ENCODE results near the gene ASB11.
A peak's percentile ranks its signal among the peaks of the same experiment; 100 is the strongest.

The ASB11 gene

DNA sequence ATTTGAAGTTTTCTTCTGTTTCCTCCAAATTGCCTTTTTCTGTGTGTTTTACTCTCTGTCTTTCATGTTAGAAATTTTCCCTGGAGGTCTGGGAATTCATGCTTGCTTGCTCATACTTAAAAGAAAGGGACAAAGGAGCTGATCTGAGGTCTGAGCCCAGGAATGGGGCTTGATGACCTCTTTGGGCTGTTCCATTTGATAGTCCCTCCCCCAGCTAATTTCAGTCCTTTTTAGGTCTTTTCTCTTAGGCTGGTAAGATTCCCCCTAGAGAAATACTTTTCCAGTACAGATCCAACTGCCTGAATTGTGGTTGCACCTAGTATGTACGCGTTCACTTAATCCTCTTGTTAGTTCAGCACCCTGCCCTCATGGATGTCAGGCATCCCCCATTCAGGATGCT, 25.4 kb upstream of the ASB11 start:
- no peaks in the 10 kb centered on the region for H3K4me1 ChIP-seq (ENCODE audit: control insufficient read depth, insufficient read depth, low read length)
- H3K36me3 ChIP-seq (ENCODE audit: control insufficient read depth in 2 of 2, insufficient read depth in 1 of 2, low read length in 2 of 2), result no peaks in the 10 kb centered on the region
- ChIA-PET POLR2A (no interaction called here), CTCF (interaction anchor here (0.6 to 0.8 kb wide), 2 partner anchors 9 to 327 kb away, joined by 3 to 7 read pairs; no protein-coding TSS in a partner anchor)
- H3K27ac ChIP-seq (ENCODE audit: extremely low read depth, low read depth, low read length), result no peak overlapping the region
- no peaks in the 10 kb centered on the region for H3K9me3 ChIP-seq (ENCODE audit: control insufficient read depth, insufficient read depth, low read depth, low read length)
- no peak overlapping the region for H3K4me3 ChIP-seq (ENCODE audit: low read depth, low read length)
- TF ChIP-seq ZNF394 (tag by site-specific recombination; IDR thresholded peaks at IDR 0.05; ENCODE audit: borderline replicate concordance) (no peak), ZNF341 (tag by site-specific recombination; IDR thresholded peaks at IDR 0.05; ENCODE audit: low read depth) (peak; percentile 50)

GRCh38 chrX:15336023-15336413, 20.6 kb upstream of the ASB11 start:
- CTCF ChIA-PET, result interaction anchor here (0.6 to 1.2 kb wide), 2 partner anchors 26 to 230 kb away, joined by 3 to 4 read pairs; no protein-coding TSS in a partner anchor
- POLR2A ChIA-PET, result no interaction called here

DNA sequence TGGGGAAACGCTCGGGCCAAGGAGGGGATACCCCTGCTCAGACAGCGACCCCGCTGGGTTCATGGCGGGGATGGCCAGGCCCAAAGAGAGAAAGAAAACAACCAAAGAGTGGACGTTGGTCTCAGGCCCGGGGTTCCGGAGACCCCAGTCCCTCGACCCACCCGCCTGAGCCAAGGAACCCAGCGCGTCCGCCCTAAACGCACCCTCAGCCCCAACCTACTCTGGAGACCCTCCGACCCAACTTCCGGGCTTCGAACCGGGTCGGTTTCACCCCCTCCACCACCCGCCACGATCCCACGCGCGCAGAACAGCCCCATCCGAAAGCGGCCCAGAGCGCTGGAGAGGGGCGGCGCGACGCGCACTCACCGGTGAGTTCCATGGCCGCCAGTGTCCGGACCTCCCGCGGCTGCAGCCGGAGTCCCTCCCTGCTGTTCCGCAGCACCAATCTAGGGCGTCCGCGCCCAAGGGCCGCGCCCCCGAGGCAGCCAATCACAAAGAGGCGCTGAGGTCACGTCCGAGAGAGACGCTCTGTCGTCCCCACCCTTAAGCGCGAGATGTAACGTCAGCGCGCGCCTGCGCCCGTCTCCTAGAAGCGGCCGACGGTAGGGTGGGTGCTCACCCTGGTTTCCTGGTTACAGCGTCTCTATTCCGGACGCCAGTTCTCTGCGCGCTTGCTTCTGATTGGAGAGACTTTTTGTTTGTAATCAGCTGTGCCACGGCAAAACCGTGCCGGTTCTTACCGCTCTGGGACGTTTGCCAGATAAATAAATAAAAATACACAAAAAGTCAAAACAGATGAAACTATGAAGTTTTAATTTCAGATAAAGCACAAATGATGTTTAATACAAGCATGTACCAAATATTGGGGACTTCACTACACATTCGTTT, 19.9 kb upstream of the ASB11 start, which contains the start of gene PIGA:
PIGA (minus strand) TSS at position 389 of the 888 bp plus-strand sequence. CDS start 3,593 bp downstream, outside the sequence.
- Histone ChIP-seq H3K27ac (ENCODE audit: extremely low read depth, low read depth, low read length) (peak within 1 kb of the TSS; percentile 63; the same call in 1 of the 2 replicates), H3K4me1 (ENCODE audit: control insufficient read depth, insufficient read depth, low read length) (no peaks in the 10 kb centered on the region), H3K4me3 (ENCODE audit: low read depth, low read length) (peak within 1 kb of the TSS; percentile 64), H3K9me3 (ENCODE audit: control insufficient read depth, insufficient read depth, low read depth, low read length) (no peaks in the 10 kb centered on the region), H3K36me3 (ENCODE audit: control insufficient read depth in 2 of 2, insufficient read depth in 1 of 2, low read length in 2 of 2) (peaks cover 11 to 15% of the 10 kb centered on the region in 2 experiments; a peak in 2 of 3 replicates)
- ChIA-PET CTCF (interaction anchor here (0.6 kb wide), 1 partner anchor 231 kb away, joined by 3 read pairs; no protein-coding TSS in a partner anchor), POLR2A (interaction anchor here (0.6 kb wide), 1 partner anchor 384 kb away, joined by 4 read pairs; no protein-coding TSS in a partner anchor)
- no peak for TF ChIP-seq ZBTB6 (tag by site-specific recombination; IDR thresholded peaks at IDR 0.05)
- TF ChIP-seq ZNF362 (tag by site-specific recombination; IDR thresholded peaks at IDR 0.05), result no peak
- TF ChIP-seq ZBTB26 (tag by site-specific recombination; optimal IDR thresholded peaks at IDR 0.05), result peak; percentile 85
- no peak for TF ChIP-seq ZNF10 (tag by site-specific recombination; IDR thresholded peaks at IDR 0.05)
- no peak for TF ChIP-seq ZNF624 (tag by site-specific recombination; IDR thresholded peaks at IDR 0.05)
- TF ChIP-seq ZNF114 (tag by site-specific recombination; IDR thresholded peaks at IDR 0.05), result no peak
- no peak for TF ChIP-seq ZNF76 (tag by site-specific recombination; IDR thresholded peaks at IDR 0.05; ENCODE audit: borderline replicate concordance, low read depth)
- no peak for TF ChIP-seq ZNF239 (tag by site-specific recombination; IDR thresholded peaks at IDR 0.05)
- no peak for TF ChIP-seq ZNF155 (tag by site-specific recombination; IDR thresholded peaks at IDR 0.05)
- no peak for TF ChIP-seq ZSCAN4 (tag by site-specific recombination; IDR thresholded peaks at IDR 0.05)
- no peak for TF ChIP-seq ZNF621 (tag by site-specific recombination; IDR thresholded peaks at IDR 0.05)
- TF ChIP-seq ZNF248 (tag by site-specific recombination; IDR thresholded peaks at IDR 0.05), result no peak
- no peak for TF ChIP-seq ZFHX2 (tag by site-specific recombination; conservative IDR thresholded peaks at IDR 0.05)
- no peak for TF ChIP-seq ZNF302 (tag by site-specific recombination; IDR thresholded peaks at IDR 0.05; ENCODE audit: low read depth)

More at GRCh38 chrX:15336023-15336413, 20.6 kb upstream of the ASB11 start:
- Histone ChIP-seq H3K27ac (ENCODE audit: extremely low read depth, low read depth, low read length) (no peak overlapping the region), H3K36me3 (ENCODE audit: control insufficient read depth in 2 of 2, insufficient read depth in 1 of 2, low read length in 2 of 2) (peaks cover 5 to 14% of the 10 kb centered on the region in 2 experiments; a peak in 2 of 3 replicates), H3K4me1 (ENCODE audit: control insufficient read depth, insufficient read depth, low read length) (no peaks in the 10 kb centered on the region), H3K4me3 (ENCODE audit: low read depth, low read length) (peak overlapping the region; percentile 38), H3K9me3 (ENCODE audit: control insufficient read depth, insufficient read depth, low read depth, low read length) (no peaks in the 10 kb centered on the region)
- TF ChIP-seq ZNF175 (tag by site-specific recombination; IDR thresholded peaks at IDR 0.05) (no peak), ZBTB20 (tag by site-specific recombination; IDR thresholded peaks at IDR 0.05) (no peak), PRDM1 (tag by site-specific recombination; IDR thresholded peaks at IDR 0.05) (peak; percentile 81), SP3 (tag by site-specific recombination; IDR thresholded peaks at IDR 0.05) (no peak), ZBTB21 (tag by site-specific recombination; IDR thresholded peaks at IDR 0.05) (peak; percentile 60), ZBTB17 (tag by site-specific recombination; IDR thresholded peaks at IDR 0.05) (peak; percentile 77), ZNF629 (tag by site-specific recombination; IDR thresholded peaks at IDR 0.05) (peak; percentile 46), ZSCAN23 (tag by site-specific recombination; IDR thresholded peaks at IDR 0.05) (no peak)
- TF ChIP-seq, protein P1, sequence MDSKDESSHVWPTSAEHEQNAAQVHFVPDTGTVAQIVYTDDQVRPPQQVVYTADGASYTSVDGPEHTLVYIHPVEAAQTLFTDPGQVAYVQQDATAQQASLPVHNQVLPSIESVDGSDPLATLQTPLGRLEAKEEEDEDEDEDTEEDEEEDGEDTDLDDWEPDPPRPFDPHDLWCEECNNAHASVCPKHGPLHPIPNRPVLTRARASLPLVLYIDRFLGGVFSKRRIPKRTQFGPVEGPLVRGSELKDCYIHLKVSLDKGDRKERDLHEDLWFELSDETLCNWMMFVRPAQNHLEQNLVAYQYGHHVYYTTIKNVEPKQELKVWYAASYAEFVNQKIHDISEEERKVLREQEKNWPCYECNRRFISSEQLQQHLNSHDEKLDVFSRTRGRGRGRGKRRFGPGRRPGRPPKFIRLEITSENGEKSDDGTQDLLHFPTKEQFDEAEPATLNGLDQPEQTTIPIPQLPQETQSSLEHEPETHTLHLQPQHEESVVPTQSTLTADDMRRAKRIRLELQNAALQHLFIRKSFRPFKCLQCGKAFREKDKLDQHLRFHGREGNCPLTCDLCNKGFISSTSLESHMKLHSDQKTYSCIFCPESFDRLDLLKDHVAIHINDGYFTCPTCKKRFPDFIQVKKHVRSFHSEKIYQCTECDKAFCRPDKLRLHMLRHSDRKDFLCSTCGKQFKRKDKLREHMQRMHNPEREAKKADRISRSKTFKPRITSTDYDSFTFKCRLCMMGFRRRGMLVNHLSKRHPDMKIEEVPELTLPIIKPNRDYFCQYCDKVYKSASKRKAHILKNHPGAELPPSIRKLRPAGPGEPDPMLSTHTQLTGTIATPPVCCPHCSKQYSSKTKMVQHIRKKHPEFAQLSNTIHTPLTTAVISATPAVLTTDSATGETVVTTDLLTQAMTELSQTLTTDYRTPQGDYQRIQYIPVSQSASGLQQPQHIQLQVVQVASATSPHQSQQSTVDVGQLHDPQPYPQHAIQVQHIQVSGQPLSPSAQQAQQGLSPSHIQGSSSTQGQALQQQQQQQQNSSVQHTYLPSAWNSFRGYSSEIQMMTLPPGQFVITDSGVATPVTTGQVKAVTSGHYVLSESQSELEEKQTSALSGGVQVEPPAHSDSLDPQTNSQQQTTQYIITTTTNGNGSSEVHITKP (tag by site-specific recombination; IDR thresholded peaks at IDR 0.05), result peak; percentile 59; the same call in 1 of the 2 replicates
